MG63 (cell line): Measurements from ENCODE around the gene COQ8B. TPM values are rescaled to one million over a fixed set of nuclear protein-coding genes. Genes with fewer than 3 reads are reported as not detected.

Experiments
- DNase-seq: peaks from one replicate; pipeline ENCODE4 v3.0.0-alpha.2; 2020
- H3K27me3 ChIP-seq: fragments of 250-450 bp; sonication (Bioruptor Pico); 2 replicates; pipeline ENCODE4 v1.5.1; 2020; ENCODE audit warnings: mild to moderate bottlenecking, moderate library complexity
- H3K36me3 ChIP-seq: fragments of 250-450 bp; sonication (Bioruptor Pico); 2 replicates; pipeline ENCODE4 v1.5.1; 2020; ENCODE audit warnings: mild to moderate bottlenecking, moderate library complexity
- H3K4me3 ChIP-seq: fragments of 250-450 bp; sonication (Bioruptor Pico); 2 replicates; pipeline ENCODE4 v1.5.1; 2020; ENCODE audit warnings: mild to moderate bottlenecking, moderate library complexity
- H3K9me3 ChIP-seq: fragments of 250-450 bp; sonication (Bioruptor Pico); 2 replicates; pipeline ENCODE4 v1.5.1; 2020; ENCODE audit warnings: mild to moderate bottlenecking, moderate library complexity
- total RNA-seq: library from RNA; depleted of rRNA; stranded (reverse); fragments of >200 nt; shearing (Covaris generic); gene quantifications from 2 replicates; pipeline ENCODE4 v1.2.3, GENCODE V29; 2014; ENCODE audit warnings: low replicate concordance

Gene COQ8B
- total RNA-seq, 1 experiment from 2014 or later, result 44.6 TPM

DNA sequence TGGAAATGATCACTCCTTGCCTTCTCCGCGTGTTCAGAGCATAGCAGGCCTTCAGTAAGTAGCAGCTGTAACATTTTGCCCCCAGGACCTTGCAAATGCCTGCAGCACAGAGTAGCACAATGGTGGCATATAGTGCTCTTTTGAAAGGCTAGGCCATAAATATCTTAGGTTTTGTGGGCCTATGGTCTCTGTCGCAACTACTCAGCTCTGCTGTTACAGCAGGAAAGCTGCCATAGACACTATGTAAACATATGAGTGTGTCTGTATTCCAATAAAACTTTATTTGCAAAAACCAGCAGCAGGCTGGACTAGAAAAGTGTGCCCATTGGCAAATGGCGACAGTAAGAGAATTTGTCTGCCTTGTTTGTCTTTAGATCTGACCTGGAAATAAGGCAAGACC, 9.6 kb upstream of the COQ8B start:
- H3K36me3 ChIP-seq, result peaks cover 76% of the 10 kb centered on the region
- peaks cover 6% of the 10 kb centered on the region; the same call in 1 of the 2 replicates for H3K9me3 ChIP-seq
- H3K4me3 ChIP-seq, result no peak overlapping the region
- no peaks in the 10 kb centered on the region for H3K27me3 ChIP-seq
- no peak for DNase-seq

GRCh38 chr19:40724855-40725254, 8.2 kb upstream of the COQ8B start:
- no peaks in the 10 kb centered on the region for H3K27me3 ChIP-seq
- no peak overlapping the region for H3K4me3 ChIP-seq
- peaks cover 71% of the 10 kb centered on the region for H3K36me3 ChIP-seq
- peaks cover 6% of the 10 kb centered on the region; the same call in 1 of the 2 replicates for H3K9me3 ChIP-seq
- no peak for DNase-seq

- Histone ChIP-seq H3K9me3 (peaks cover 6% of the 10 kb centered on the region; the same call in 1 of the 2 replicates), H3K36me3 (peaks cover 71% of the 10 kb centered on the region), H3K27me3 (no peaks in the 10 kb centered on the region), H3K4me3 (no peak overlapping the region)
- no peak for DNase-seq
Measured at GRCh38 chr19:40724315-40724714, 7.6 kb upstream of the COQ8B start.

- no peak overlapping the region for H3K4me3 ChIP-seq
Measured at GRCh38 chr19:40723661-40724254, 7.1 kb upstream of the COQ8B start.

DNA sequence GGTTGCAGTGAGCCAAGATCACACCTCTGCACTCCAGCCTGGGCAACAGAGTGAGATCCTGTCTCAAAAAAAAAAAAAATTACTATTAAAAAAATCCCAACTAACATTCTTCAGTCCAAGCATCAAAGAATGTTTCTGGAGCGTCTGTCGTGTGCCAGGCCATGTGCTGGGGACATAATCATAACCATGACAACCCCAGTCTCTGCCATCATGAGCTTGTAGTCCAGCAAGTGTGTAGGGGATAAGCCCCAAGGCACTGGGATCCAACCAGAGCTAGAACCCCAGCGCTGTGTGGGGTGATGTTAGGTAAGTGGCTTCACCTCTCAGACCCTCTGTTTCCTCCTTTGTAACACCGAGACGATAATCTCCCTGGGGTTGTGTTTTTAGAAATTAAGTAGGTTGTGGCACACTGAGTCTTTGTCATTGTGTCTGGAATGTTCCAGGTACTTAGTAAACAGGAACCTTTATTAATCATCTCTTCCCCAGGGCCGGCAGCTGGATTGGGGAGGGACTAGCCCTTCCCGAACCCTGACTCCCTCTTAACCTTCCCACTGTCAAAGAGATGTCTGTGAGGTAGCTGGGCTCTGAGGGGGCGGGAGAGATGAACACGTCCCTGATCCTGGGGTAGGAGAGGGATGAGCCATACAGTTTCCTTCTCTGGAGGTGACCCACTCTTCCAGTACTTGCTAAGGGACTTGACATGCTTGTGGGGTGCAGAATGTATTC, 5.4 kb upstream of the COQ8B start:
- Histone ChIP-seq H3K27me3 (no peaks in the 10 kb centered on the region), H3K9me3 (peaks cover 6% of the 10 kb centered on the region; the same call in 1 of the 2 replicates), H3K36me3 (peaks cover 53% of the 10 kb centered on the region), H3K4me3 (no peak overlapping the region)
- DNase-seq, result no peak

More at GRCh38 chr19:40723661-40724254, 7.1 kb upstream of the COQ8B start:
- DNase-seq, result no peak
- peaks cover 6% of the 10 kb centered on the region; the same call in 1 of the 2 replicates for H3K9me3 ChIP-seq
- H3K27me3 ChIP-seq, result no peaks in the 10 kb centered on the region
- H3K36me3 ChIP-seq, result peaks cover 66% of the 10 kb centered on the region

GRCh38 chr19:40721140-40721486, 4.4 kb upstream of the COQ8B start:
- DNase-seq, result no peak
- Histone ChIP-seq H3K9me3 (peaks cover 2% of the 10 kb centered on the region; the same call in 1 of the 2 replicates), H3K27me3 (no peaks in the 10 kb centered on the region), H3K36me3 (peaks cover 43% of the 10 kb centered on the region), H3K4me3 (no peak overlapping the region)

GRCh38 chr19:40719414-40719894, 2.8 kb upstream of the COQ8B start:
- Histone ChIP-seq H3K27me3 (no peaks in the 10 kb centered on the region), H3K4me3 (peak overlapping the region; percentile 63), H3K36me3 (peaks cover 33% of the 10 kb centered on the region), H3K9me3 (peaks cover 2% of the 10 kb centered on the region; the same call in 1 of the 2 replicates)
- no peak for DNase-seq

- no peaks in the 10 kb centered on the region for H3K27me3 ChIP-seq
Measured at GRCh38 chr19:40718774-40719391, 2.2 kb upstream of the COQ8B start.

DNA sequence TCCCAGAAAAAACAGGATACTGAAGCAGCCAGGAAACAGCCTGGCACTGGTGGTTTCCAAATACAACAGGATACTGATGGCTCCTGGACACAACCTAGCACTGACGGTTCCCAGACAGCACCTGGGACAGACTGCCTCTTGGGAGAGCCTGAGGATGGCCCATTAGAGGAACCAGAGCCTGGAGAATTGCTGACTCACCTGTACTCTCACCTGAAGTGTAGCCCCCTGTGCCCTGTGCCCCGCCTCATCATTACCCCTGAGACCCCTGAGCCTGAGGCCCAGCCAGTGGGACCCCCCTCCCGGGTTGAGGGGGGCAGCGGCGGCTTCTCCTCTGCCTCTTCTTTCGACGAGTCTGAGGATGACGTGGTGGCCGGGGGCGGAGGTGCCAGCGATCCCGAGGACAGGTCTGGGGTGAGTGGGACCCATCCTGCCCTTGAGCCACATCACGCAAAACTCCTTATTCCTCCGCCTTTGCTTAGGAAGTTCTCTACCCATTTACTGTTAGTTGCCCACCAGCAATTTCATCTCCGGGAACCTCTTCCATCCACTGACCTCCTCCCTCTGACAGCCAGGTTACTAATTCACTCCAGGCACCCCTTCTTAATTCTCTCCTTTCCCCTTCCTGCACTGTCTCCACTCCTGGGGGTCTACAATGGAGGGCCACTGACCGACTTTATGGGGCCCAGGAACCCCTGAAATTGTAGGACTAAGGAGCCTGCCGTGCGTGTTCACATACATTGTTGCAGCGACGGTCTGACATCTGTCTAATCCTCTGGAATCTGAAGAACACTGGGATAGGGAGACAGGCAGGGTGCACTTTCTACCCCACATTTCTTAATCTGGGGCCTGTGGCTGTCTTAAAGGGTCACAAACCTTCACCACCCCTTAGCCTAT, 1.4 kb upstream of the COQ8B start:
- Histone ChIP-seq H3K27me3 (no peaks in the 10 kb centered on the region), H3K4me3 (peak overlapping the region; percentile 63), H3K9me3 (no peaks in the 10 kb centered on the region), H3K36me3 (peaks cover 21% of the 10 kb centered on the region)
- DNase-seq, result peak; percentile 51

More at GRCh38 chr19:40718774-40719391, 2.2 kb upstream of the COQ8B start:
- H3K9me3 ChIP-seq, result peaks cover 2% of the 10 kb centered on the region; the same call in 1 of the 2 replicates
- H3K4me3 ChIP-seq, result peak overlapping the region; percentile 63
- H3K36me3 ChIP-seq, result peaks cover 28% of the 10 kb centered on the region
- peak; percentile 62 for DNase-seq

- DNase-seq, result no peak
- peaks cover 24% of the 10 kb centered on the region for H3K36me3 ChIP-seq
- no peaks in the 10 kb centered on the region for H3K9me3 ChIP-seq
- H3K4me3 ChIP-seq, result peak overlapping the region; percentile 63
- H3K27me3 ChIP-seq, result no peaks in the 10 kb centered on the region
Measured at GRCh38 chr19:40717325-40717879, 716 bp upstream of the COQ8B start.

GRCh38 chr19:40716031-40716481, 630 bp downstream of the COQ8B start:
- H3K9me3 ChIP-seq, result no peaks in the 10 kb centered on the region
- DNase-seq, result peak; percentile 73

GRCh38 chr19:40714441-40715299, 2.0 kb downstream of the COQ8B start:
- Histone ChIP-seq H3K36me3 (peaks cover 25% of the 10 kb centered on the region), H3K27me3 (no peaks in the 10 kb centered on the region)

More at GRCh38 chr19:40716031-40716481, 630 bp downstream of the COQ8B start:
- no peaks in the 10 kb centered on the region for H3K27me3 ChIP-seq
- H3K36me3 ChIP-seq, result peaks cover 23% of the 10 kb centered on the region
- peak overlapping the region; percentile 63 for H3K4me3 ChIP-seq

GRCh38 chr19:40713939-40714338, 2.7 kb downstream of the COQ8B start:
- no peaks in the 10 kb centered on the region for H3K9me3 ChIP-seq
- no peak for DNase-seq
- H3K4me3 ChIP-seq, result peak overlapping the region; percentile 52; the same call in 1 of the 2 replicates
- H3K27me3 ChIP-seq, result no peaks in the 10 kb centered on the region
- H3K36me3 ChIP-seq, result peaks cover 30% of the 10 kb centered on the region

More at GRCh38 chr19:40714441-40715299, 2.0 kb downstream of the COQ8B start:
- DNase-seq, result peak; percentile 95
- Histone ChIP-seq H3K9me3 (no peaks in the 10 kb centered on the region), H3K4me3 (peak overlapping the region; percentile 52)

- Histone ChIP-seq H3K4me3 (no peak overlapping the region), H3K9me3 (no peaks in the 10 kb centered on the region), H3K36me3 (peaks cover 47% of the 10 kb centered on the region), H3K27me3 (no peaks in the 10 kb centered on the region)
- no peak for DNase-seq
Measured at GRCh38 chr19:40709817-40710216, 6.9 kb downstream of the COQ8B start.

DNA sequence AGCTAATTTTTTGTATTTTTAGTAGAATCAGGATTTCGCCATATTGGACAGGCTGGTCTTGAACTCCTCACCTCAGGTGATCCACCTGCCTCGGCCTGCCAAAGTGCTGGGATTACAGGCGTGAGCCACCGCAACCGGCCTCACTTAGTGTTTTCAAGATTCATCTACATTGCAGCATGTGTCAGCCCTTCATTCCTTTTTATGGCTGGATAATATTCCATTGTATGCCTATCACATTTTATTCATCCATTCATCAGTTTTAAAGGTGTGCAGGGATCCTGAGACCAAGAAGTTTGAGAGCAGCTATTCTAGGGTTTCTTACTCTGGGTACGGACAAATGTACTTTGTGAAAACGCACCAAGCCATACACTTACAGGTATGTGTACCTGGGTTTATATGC, 9.1 kb downstream of the COQ8B start:
- Histone ChIP-seq H3K27me3 (no peaks in the 10 kb centered on the region), H3K4me3 (no peak overlapping the region), H3K9me3 (no peaks in the 10 kb centered on the region), H3K36me3 (peaks cover 58% of the 10 kb centered on the region)
- no peak for DNase-seq
